GM12878 (cell line): ENCODE measurements around the gene AP2A2.

ENCODE experiments used
- EZH2 ChIP-seq: IDR thresholded peaks from 2 replicates; pipeline ENCODE4 v1.6.1; 2012; ENCODE audit warnings: low read depth, mild to moderate bottlenecking, control low read depth, inconsistent platforms, low read length, borderline replicate concordance; ENCODE audit not compliant: control insufficient read depth
- POLR2AphosphoS5 ChIP-seq: IDR thresholded peaks from 2 replicates; pipeline ENCODE4 v1.6.1; 2011; ENCODE audit warnings: mild to moderate bottlenecking, low read length, inconsistent platforms
- ZBTB40 ChIP-seq: fragments of 450-650 bp; IDR thresholded peaks from 2 replicates; pipeline ENCODE4 v1.6.1; 2016; ENCODE audit warnings: mild to moderate bottlenecking, moderate library complexity, borderline replicate concordance

- TF ChIP-seq EZH2, result no peak
- TF ChIP-seq POLR2AphosphoS5, result no peak
- no peak for TF ChIP-seq ZBTB40
Observed at GRCh38 chr11:900545-900944, 25.1 kb upstream of the AP2A2 start.
